HCT116 (cell line): ENCODE data around the gene SLC24A3. TPM values are rescaled to one million over a fixed set of nuclear protein-coding genes. Genes with fewer than 3 reads are reported as not detected.

Experiments
- ATAC-seq: fragments of 200-7000 bp; cut with Tn5 transposase; 2 replicates; pipeline ENCODE4 v1.9.1; 2020; ENCODE audit warnings: mild to moderate bottlenecking, moderate library complexity
- BruUV-seq: library from RNA; stranded (reverse); fragments of 400-500 nt; replicated peaks from 2 replicates; lab custom pipeline; 2021; lab: Mats Ljungman, UMichigan
- CTCF ChIA-PET: fragments of 300-600 bp; sonication (Branson Sonifier 250); formaldehyde crosslinking; loops from one replicate; lab custom pipeline; 2021; ENCODE audit warnings: antibody characterized with exemption; lab: Charles Lee
- POLR2A ChIA-PET: fragments of 300-600, 350-600 bp; sonication (Branson Sonifier 250); formaldehyde crosslinking; loops from one replicate; lab custom pipeline; 2021; ENCODE audit warnings: antibody characterized with exemption; lab: Charles Lee
- RAD21 ChIA-PET, 2 experiments: fragments of 300-600 bp; sonication (Branson Sonifier 250); formaldehyde crosslinking; loops; one replicate each; lab custom pipeline; 2023; ENCODE audit warnings: low total read pairs in 2 of 2; ENCODE audit not compliant: uncharacterized antibody in 2 of 2, unreplicated experiment in 2 of 2, low non-redundant PET in 1 of 2; lab: Charles Lee
- DNase-seq: peaks from one replicate; pipeline ENCODE4 v3.0.0-alpha.2; 2010; ENCODE audit warnings: low read depth, low spot score
- H2AFZ ChIP-seq: fragments of 200-600 bp; shearing (Covaris generic), sonication (generic); 2 replicates; pipeline ENCODE4 v1.6.1; 2017; ENCODE audit warnings: low read depth, mixed run types, mixed read lengths, antibody characterized with exemption, low read length; ENCODE audit not compliant: poor library complexity, severe bottlenecking
- H3K27ac ChIP-seq: 2 replicates; pipeline ENCODE4 v1.5.1; 2012; ENCODE audit warnings: low read depth, low read length
- H3K27me3 ChIP-seq: fragments of 200-600 bp; sonication (generic); 2 replicates; pipeline ENCODE4 v1.6.1; 2016; ENCODE audit warnings: mixed run types, low read length, mixed read lengths; ENCODE audit not compliant: insufficient read depth
- H3K36me3 ChIP-seq, 2 experiments: fragments of 200-500 bp in 1 of 2; fragments of 200-600 bp in 1 of 2; sonication (Bioruptor generic) in 1 of 2; sonication (generic) in 1 of 2; 2 replicates each; pipeline versions ENCODE4 v1.5.1 to v1.6.1; 2014 to 2016; ENCODE audit warnings: low read length in 2 of 2, inconsistent platforms in 1 of 2, mixed read lengths in 1 of 2, mixed run types in 1 of 2; ENCODE audit not compliant: insufficient read depth in 2 of 2, control insufficient read depth in 1 of 2
- H3K4me1 ChIP-seq, 2 experiments: fragments of 200-600 bp in 1 of 2; sonication (generic) in 1 of 2; 2 replicates each; pipeline versions ENCODE4 v1.5.1 to v1.6.1; 2012 to 2017; ENCODE audit warnings: low read length in 2 of 2, inconsistent platforms in 1 of 2, mild to moderate bottlenecking in 1 of 2, mixed read lengths in 1 of 2, mixed run types in 1 of 2, moderate library complexity in 1 of 2; ENCODE audit not compliant: insufficient read depth in 2 of 2, control insufficient read depth in 1 of 2
- H3K4me2 ChIP-seq: fragments of 200-600 bp; sonication (generic); 2 replicates; pipeline ENCODE4 v1.6.1; 2017; ENCODE audit warnings: mixed run types, low read length, mixed read lengths
- H3K4me3 ChIP-seq, 2 experiments: fragments of 200-600 bp in 1 of 2; sonication (generic) in 1 of 2; replicated peaks in 1 of 2; 2 replicates each; pipeline ENCODE4 v1.5.1; 2011 to 2016; ENCODE audit warnings: low read length in 2 of 2, control low read depth in 1 of 2, low read depth in 1 of 2, mild to moderate bottlenecking in 1 of 2, mixed read lengths in 1 of 2, mixed run types in 1 of 2
- H3K79me2 ChIP-seq: fragments of 200-600 bp; sonication (generic); 2 replicates; pipeline ENCODE4 v1.6.1; 2017; ENCODE audit warnings: mild to moderate bottlenecking, mixed run types, low read length, moderate library complexity, mixed read lengths; ENCODE audit not compliant: insufficient read depth
- H3K9ac ChIP-seq: fragments of 200-600 bp; sonication (generic); 2 replicates; pipeline ENCODE4 v1.6.1; 2016; ENCODE audit warnings: low read length, mixed read lengths
- H3K9me2 ChIP-seq: fragments of 200-600 bp; sonication (generic), shearing (Covaris generic); 2 replicates; pipeline ENCODE4 v1.6.1; 2017; ENCODE audit warnings: mixed run types, mild to moderate bottlenecking, moderate library complexity; ENCODE audit not compliant: insufficient read depth
- H3K9me3 ChIP-seq, 2 experiments: fragments of 200-500 bp in 1 of 2; fragments of 200-600 bp in 1 of 2; sonication (Bioruptor generic) in 1 of 2; sonication (generic) in 1 of 2; 2 replicates each; pipeline ENCODE4 v1.6.1; 2014 to 2017; ENCODE audit warnings: low read length in 2 of 2, mixed read lengths in 2 of 2, inconsistent platforms in 1 of 2, low read depth in 1 of 2, mild to moderate bottlenecking in 1 of 2, mixed run types in 1 of 2, moderate library complexity in 1 of 2; ENCODE audit not compliant: control insufficient read depth in 1 of 2, insufficient read depth in 1 of 2
- H4K20me1 ChIP-seq: fragments of 200-600 bp; sonication (generic), shearing (Covaris generic); 2 replicates; pipeline ENCODE4 v1.6.1; 2017; ENCODE audit warnings: mixed run types, mild to moderate bottlenecking, moderate library complexity; ENCODE audit not compliant: insufficient read depth
- CBX3 ChIP-seq: IDR thresholded peaks from 2 replicates; pipeline ENCODE4 v1.6.1; 2012; ENCODE audit warnings: low read depth
- EGR1 ChIP-seq: IDR thresholded peaks from 2 replicates; pipeline ENCODE4 v1.6.1; 2012; ENCODE audit warnings: low read depth
- JUND ChIP-seq: IDR thresholded peaks from 2 replicates; pipeline ENCODE4 v1.6.1; 2012
- POLR2A ChIP-seq: IDR thresholded peaks from 2 replicates; pipeline ENCODE4 v1.7.0; 2011; ENCODE audit warnings: borderline replicate concordance; ENCODE audit not compliant: insufficient read depth, insufficient read length; ENCODE audit errors: extremely low read depth
- REST ChIP-seq: IDR thresholded peaks from 2 replicates; pipeline ENCODE4 v1.6.1; 2012; ENCODE audit warnings: low read depth
- SP1 ChIP-seq: IDR thresholded peaks from 2 replicates; pipeline ENCODE4 v1.6.1; 2012; ENCODE audit warnings: low read depth
- TCF7L2 ChIP-seq: IDR thresholded peaks from 2 replicates; pipeline ENCODE4 v1.7.0; 2011; ENCODE audit warnings: borderline replicate concordance, inconsistent platforms; ENCODE audit not compliant: insufficient read depth, insufficient read length; ENCODE audit errors: extremely low read depth
- YY1 ChIP-seq: IDR thresholded peaks from 2 replicates; pipeline ENCODE4 v1.6.1; 2011; ENCODE audit warnings: low read length, low read depth, moderate library complexity, mild to moderate bottlenecking; ENCODE audit not compliant: insufficient replicate concordance; ENCODE audit errors: extremely low read depth
- intact Hi-C: fragments of 100-400 bp; cut with micrococcal nuclease; formaldehyde crosslinking; loops from 2 replicates; pipeline ENCODE4 v1.10.0; 2022
- total RNA-seq: library from RNA; stranded (reverse); gene quantifications from one replicate; pipeline ENCODE4 v1.2.1, GENCODE V29; 2021; ENCODE audit not compliant: unreplicated experiment

The SLC24A3 gene
- total RNA-seq, 1 experiment from 2014 or later = not detected

GRCh38 chr20:19412254-19412653, 199.8 kb downstream of the SLC24A3 start:
- ChIA-PET RAD21 (no interaction called here), POLR2A (no interaction called here), CTCF (no interaction called here)
- intact Hi-C loops = no loop called here
- ATAC-seq (no peak), DNase-seq (no peak)
- no peaks in the 10 kb centered on the region for H3K4me1 ChIP-seq
- H3K36me3 ChIP-seq = no peaks in the 10 kb centered on the region
- H3K27ac ChIP-seq = no peak overlapping the region
- no peak overlapping the region for H3K4me3 ChIP-seq
- H3K9me2 ChIP-seq = no peaks in the 10 kb centered on the region
- H3K4me2 ChIP-seq = no peak overlapping the region
- H4K20me1 ChIP-seq = no peaks in the 10 kb centered on the region
- H3K27me3 ChIP-seq = no peaks in the 10 kb centered on the region
- no TSS peak for BruUV-seq
- no peak for TF ChIP-seq SP1
- no peaks in the 10 kb centered on the region; a peak in 1 of 4 replicates for H3K9me3 ChIP-seq
- no peak overlapping the region for H3K9ac ChIP-seq
- H3K79me2 ChIP-seq = no peaks in the 10 kb centered on the region
- H2AFZ ChIP-seq = no peak overlapping the region

GRCh38 chr20:19414600-19414999, 202.2 kb downstream of the SLC24A3 start:
- Histone ChIP-seq H2AFZ (no peak overlapping the region), H3K9me3 (no peaks in the 10 kb centered on the region; a peak in 1 of 4 replicates), H4K20me1 (no peaks in the 10 kb centered on the region), H3K4me3 (no peak overlapping the region), H3K27ac (no peak overlapping the region), H3K27me3 (no peaks in the 10 kb centered on the region), H3K9me2 (no peaks in the 10 kb centered on the region), H3K4me1 (no peaks in the 10 kb centered on the region), H3K9ac (no peak overlapping the region), H3K4me2 (no peak overlapping the region), H3K36me3 (no peaks in the 10 kb centered on the region), H3K79me2 (no peaks in the 10 kb centered on the region)
- DNase-seq (no peak), ATAC-seq (no peak)
- intact Hi-C loops = no loop called here
- no peak for TF ChIP-seq POLR2A
- TF ChIP-seq EGR1 = no peak
- no peak for TF ChIP-seq REST
- no peak for TF ChIP-seq SP1
- TF ChIP-seq YY1 = no peak
- no peak for TF ChIP-seq JUND
- no peak for TF ChIP-seq TCF7L2
- no peak for TF ChIP-seq CBX3
- POLR2A ChIA-PET = no interaction called here
- RAD21 ChIA-PET = no interaction called here
- BruUV-seq = no TSS peak
- CTCF ChIA-PET = no interaction called here
